ENCODE measurements around the gene SLC3A2.

SLC3A2 gene

GRCh38 chr11:62910141-62910882, 29.6 kb downstream of the SLC3A2 start:
- DNase-seq (ENCODE audit: low spot score) = no peak

DNA sequence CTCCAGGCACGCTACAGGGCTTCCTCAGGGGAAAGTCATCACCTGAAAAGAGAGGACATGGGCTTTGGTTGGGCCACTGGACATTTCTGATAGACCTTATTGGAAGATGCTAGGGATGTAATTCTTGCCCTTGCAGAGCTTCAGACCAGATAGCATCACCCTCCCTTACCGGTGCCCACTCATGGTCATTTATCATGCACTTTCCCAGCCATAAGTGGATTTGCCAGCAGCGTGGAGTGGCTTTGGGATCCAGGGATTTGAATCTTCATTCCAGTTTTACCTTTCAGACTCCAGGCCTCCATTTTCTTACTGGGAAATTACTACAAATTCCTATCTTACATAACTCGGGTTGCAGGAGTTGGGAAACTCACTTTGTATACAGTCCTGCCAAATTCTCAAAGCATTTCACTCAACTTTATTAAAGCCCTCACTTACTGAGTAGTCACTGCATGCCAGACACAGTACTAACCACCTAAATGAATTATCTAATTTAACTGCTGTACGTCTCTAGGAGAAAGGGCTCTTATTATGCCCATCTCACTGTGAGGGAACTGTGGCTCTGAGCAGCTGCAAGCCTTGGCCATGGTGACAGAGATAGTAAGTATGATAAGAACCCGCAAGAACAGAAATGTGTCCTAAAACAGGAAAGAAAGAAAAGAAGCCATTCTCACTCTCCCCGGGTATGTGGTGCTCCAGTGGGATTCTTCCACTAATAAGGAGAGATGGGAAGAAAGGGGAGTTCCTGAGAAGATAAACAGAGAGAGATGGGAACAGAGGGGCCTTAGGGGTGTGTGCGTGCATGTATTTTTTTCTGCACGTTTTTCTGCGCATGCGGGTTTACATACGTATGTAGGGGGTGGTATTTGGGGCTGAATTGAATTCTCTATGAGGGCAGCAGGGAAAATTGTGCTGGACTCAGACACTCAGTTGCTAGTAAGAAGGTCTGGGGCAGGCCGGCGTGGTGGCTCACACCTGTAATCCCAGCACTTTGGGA, 30.7 kb downstream of the SLC3A2 start:
- no peak for DNase-seq (ENCODE audit: low spot score)

- no peak for DNase-seq (ENCODE audit: low spot score)
These were observed 31.6 kb downstream of the SLC3A2 start for GRCh38 chr11:62912268-62912667.

- no peak for DNase-seq (ENCODE audit: low spot score)
These were observed 33.7 kb downstream of the SLC3A2 start for GRCh38 chr11:62914416-62914815.

DNA sequence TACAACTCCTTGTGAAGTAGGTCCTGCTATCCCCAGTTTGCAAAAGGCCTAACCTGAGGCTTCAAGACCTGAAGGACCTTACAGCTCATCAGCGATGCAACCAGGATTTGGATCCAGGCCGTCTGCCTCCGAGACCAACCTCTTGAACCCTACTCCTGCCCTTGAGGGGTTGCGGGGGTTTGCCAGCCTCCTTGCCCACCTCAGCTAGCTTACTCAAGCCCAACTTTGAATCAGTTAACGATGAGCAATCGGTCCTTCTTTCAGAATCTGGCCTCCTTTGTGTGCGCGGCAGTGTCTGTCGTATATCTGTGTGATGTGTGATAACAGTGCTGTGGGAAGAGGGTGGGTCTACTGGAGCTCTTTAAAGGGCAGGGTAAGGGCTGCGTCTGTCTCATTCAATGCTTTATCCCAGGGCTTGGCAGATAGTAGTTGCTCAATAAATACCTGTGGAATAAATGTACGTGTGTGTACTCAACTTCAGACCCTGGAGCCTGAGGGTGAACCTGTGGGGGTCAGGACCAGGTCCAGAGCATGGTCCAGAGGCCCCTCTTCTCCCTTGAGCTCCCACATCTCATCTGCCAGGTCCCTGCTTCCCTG, 37.3 kb downstream of the SLC3A2 start:
- DNase-seq (ENCODE audit: low spot score) = no peak

GRCh38 chr11:62918531-62918930, 37.8 kb downstream of the SLC3A2 start:
- no peak for DNase-seq (ENCODE audit: low spot score)

- DNase-seq (ENCODE audit: low spot score) = no peak
These were observed 38.8 kb downstream of the SLC3A2 start for GRCh38 chr11:62919476-62919875.

- no peak for DNase-seq (ENCODE audit: low spot score)
These were observed 39.4 kb downstream of the SLC3A2 start for GRCh38 chr11:62919898-62920640.

DNA sequence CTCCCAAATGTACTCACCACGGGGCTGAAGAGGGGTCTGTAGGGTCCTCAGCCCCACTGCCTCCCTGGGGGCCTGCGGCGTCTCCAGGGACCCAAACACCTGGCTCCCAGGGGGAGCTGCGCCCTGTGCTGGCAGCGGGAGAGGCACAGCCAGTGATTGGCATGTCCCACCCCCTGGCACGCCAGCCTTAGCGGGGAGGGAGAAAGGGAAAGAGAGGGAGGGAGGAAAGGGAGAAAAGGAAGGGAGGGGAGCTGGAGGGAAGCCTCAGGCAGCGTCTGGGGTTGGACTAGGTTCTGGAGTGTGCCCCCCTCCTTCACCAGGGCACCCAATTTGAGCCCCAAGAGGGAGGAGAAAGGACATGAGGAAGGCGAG, 40.5 kb downstream of the SLC3A2 start, which contains the start of gene CHRM1:
TSS of gene CHRM1 (minus strand) at position 163 of the 372 bp plus-strand sequence. CDS start 10,263 bp downstream, outside the sequence.
- DNase-seq (ENCODE audit: low spot score) = no peak

DNA sequence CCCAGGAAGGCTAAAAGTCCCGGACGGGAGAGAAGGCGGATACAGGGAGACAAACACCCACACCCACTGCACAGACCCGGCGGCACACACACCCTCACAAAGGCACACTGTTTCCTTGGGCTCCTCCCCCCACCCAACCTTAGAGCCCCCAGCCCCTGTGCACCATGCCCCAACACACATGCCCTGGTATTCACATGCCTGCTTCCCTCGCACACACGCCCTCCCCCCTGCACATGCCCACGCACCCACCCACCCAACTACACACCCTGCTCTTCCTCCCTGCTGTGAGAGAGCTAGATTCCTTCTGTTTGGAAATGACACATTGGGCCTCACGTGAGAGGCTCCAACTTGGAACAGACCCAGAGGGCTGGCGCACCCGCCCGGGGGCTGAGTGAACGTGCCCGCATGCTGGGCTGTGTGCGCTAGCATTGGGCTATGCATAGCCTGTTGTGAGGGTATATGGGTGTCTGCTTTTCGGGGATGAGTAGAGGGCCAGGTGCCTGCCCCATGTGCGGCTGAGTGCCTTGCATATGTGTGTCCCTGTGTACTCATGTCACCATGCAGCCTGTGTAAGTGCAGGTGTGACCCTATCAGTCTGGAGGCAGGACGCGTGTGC, 41.0 kb downstream of the SLC3A2 start:
- DNase-seq (ENCODE audit: low spot score) = no peak

- no peak for DNase-seq (ENCODE audit: low spot score)
These were observed 41.5 kb downstream of the SLC3A2 start for GRCh38 chr11:62922189-62922589.

- no peak for DNase-seq (ENCODE audit: low spot score)
These were observed 42.1 kb downstream of the SLC3A2 start for GRCh38 chr11:62922653-62923431.

DNA sequence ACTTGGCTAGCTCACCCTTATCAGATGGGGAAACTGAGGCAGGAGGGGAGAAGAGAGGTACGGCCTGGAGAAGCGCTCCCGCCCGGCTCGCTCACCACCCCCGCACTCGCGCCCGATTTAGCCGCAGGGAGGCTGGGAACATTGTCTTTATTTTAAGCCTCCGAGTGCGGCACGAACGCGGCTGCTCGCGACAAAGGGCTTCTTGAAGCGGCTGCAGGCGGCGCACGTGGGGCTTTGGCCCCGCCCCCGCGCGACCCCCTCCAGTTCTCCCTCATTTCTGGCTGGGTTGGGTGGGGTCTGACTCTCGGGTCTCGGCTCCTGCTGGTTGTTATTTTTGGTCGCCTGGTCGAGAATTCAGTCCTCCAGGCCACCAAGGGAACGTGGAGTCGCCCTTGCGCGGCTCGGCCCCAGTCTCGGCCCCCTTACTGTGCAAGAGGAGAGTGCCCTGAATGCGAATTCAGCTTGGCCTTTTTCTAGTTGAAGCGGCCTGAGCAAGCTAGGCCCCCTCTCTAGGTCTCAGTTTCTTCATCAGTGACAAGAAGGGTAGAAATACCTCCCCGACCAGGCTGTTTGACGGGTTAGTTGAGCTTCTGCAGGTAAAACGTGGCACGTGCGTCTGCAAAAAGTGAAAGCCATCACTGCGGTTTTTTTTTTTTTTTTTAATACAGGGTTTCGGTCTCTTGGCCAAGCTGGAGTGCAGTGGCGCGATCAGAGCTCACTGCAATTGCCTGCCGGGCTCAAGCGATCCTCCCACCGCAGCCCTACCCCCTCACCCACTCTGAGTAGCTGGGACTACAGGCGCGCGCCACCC, 43.1 kb downstream of the SLC3A2 start:
- DNase-seq (ENCODE audit: low spot score) = no peak

DNA sequence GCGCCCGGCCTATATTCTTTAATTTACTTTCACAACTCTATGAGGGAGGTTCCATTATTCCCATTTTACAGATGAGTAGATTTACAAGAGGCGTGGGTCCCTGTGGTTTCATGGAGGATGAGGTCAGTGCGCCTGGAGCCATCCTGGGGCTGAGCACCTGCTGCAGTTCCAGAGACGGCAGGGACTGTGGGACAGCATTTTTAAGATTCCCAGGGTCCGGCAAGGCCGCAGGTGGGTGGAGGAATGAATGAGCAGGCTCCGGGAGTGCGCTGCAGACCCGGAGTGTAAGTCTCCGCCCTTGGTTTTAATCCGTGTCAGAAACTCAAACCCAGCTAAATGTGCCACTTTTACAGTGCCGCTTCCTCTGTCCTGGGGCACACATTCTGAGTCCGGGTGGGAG, 44.6 kb downstream of the SLC3A2 start:
- DNase-seq (ENCODE audit: low spot score) = no peak

DNA sequence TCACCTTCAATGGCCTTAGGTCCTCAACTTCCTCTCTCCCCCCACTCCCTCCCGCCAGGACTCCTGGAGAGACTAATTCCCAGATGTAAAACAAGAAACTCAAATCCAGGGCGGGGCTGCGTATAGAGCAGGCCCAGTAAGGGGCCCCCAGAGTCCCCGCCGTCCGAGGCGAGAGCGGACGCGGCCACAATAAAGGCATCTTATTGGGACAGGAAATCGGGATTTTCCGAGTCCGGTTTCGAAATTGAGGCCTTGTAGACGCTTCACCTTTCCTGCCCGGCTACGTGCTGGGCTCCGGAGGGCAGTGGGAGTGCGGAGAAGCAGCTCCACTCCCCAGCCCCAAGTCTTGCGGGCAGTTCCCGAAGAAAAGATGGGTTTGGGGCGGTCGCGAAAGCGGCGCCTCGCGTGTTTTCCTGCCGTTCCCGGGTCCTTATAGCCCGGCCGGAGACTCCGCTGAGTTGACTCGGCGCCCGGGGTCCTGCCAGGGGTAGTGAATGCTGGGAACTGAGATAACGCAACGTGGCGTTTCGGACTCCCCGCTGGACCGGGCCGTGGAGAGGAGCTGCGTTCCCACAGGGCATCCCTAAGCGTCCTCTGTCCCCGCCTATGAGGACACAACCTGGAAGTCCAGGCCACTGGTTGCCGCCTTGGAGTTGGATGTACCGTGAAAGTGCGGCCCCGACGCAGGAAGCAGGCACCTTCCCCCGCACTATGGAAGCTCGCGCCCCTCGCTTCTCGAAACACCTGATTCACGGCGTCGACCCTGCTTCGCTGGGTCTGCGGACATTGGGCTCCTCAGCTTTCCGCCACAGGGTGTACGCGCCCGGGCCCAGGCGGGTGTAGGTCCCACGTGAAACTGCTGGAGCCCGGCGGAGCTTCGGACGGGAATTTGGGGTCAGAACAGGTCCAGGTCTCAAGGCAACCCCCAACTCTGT, 45.3 kb downstream of the SLC3A2 start:
- no peak for DNase-seq (ENCODE audit: low spot score)

GRCh38 chr11:62926680-62927455, 46.2 kb downstream of the SLC3A2 start:
- DNase-seq (ENCODE audit: low spot score) = no peak

- no peak for DNase-seq (ENCODE audit: low spot score)
These were observed 47.3 kb downstream of the SLC3A2 start for GRCh38 chr11:62928011-62928410.

- no peak for DNase-seq (ENCODE audit: low spot score)
These were observed 49.5 kb downstream of the SLC3A2 start for GRCh38 chr11:62930157-62930556.
